ENCODE results near the gene INPP1. TPM values are rescaled to one million over a fixed set of nuclear protein-coding genes. Genes with fewer than 3 reads are reported as not detected.
"Not testable (repeated sequence)": the region's sequence is repeated elsewhere in the genome, so short reads cannot be mapped to it uniquely, and the experiment has no call there.

The INPP1 gene, protein sequence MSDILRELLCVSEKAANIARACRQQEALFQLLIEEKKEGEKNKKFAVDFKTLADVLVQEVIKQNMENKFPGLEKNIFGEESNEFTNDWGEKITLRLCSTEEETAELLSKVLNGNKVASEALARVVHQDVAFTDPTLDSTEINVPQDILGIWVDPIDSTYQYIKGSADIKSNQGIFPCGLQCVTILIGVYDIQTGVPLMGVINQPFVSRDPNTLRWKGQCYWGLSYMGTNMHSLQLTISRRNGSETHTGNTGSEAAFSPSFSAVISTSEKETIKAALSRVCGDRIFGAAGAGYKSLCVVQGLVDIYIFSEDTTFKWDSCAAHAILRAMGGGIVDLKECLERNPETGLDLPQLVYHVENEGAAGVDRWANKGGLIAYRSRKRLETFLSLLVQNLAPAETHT
- total RNA-seq, result 3.8 TPM

DNA sequence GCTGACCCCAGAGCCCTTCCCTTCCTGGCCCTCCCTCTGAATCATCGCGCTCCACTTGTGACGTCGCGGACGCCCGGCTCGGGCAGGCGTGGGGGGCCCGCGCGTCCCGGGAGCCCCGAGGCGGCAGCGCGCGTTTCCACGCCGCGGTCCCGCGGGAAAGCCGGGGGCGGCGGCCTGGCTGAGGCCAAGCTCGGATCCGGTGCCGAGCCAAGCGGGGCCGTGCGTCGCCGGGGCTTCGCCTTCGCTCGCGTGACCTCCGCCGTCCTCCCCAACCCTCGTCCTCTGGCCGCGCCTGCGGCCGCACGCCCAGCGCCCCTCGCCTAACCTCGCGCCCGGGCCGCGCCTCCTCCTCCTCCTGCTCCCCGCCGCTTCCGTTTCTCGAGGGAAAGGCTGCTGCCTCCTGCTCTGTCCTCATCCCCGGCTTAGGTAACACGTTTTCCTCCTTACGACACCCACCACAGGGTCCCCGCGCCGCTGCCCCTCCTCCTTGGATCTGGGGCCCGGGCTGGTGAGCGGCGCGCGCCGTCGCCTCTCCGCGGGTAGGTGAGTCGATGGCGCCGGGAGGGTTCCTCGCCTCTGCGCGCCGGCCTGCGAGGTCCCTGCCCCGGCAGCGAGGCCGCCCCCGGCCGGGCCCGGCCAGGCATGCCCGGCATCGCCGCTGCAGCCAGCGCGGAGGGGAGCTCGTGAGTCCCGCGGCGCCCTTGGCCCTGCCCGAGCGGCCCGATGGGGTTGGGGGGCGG, at the start of gene INPP1:
TSS of gene INPP1 (plus strand) at position 54 of the 740 bp plus-strand sequence. CDS start 16,514 bp downstream, outside the sequence.
- peak in 2 of 3 donors; percentile 64 to 66 for DNase-seq (ENCODE audit: low read depth in 2 of 3, low spot score in 2 of 3)

- DNase-seq (ENCODE audit: low read depth in 2 of 3, low spot score in 2 of 3), result not testable (repeated sequence)
Observed at GRCh38 chr2:190297880-190298279, 45.5 kb upstream of the INPP1 start.

DNA sequence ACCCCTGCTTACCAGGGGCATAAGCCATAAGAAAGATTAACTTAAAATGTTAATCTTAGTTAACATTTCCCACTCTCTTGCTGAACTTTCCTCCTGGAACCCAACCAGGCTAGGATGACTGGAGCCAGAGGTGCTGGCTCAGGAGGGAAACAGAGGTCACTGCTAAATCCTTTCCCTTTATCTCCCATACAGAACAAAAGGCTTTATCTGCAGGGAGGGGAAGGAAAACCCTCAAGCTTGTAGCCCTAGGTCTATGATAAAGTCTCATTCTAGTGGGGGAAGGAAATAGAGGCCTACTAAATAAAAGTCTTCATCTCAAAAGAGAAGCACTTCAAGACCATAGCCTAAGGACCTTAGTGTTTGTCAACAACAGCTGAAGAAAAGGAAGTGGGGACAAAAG, 42.4 kb upstream of the INPP1 start:
- DNase-seq (ENCODE audit: low read depth in 2 of 3, low spot score in 2 of 3), result no peak

GRCh38 chr2:190302052-190302451, 41.3 kb upstream of the INPP1 start:
- no peak for DNase-seq (ENCODE audit: low read depth in 2 of 3, low spot score in 2 of 3)

DNA sequence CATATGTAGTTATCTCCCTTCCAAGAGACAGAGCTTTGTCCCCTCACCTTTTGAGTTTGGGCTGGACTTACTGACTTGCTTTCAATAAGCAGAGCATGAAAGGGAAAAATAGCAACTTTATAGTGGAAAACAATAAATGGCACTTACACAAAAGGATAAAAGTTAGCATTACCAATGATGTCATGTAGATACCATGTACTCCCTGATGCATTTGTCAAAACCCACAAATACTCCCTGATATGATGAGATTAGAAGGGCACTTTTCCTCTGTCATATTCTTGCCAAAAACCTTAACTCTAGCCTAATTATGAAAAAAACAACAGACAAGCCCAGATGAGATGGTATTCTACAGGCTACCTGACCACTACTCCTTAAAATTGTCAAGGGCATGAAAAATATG, 39.7 kb upstream of the INPP1 start:
- DNase-seq (ENCODE audit: low read depth in 2 of 3, low spot score in 2 of 3), result no peak

DNA sequence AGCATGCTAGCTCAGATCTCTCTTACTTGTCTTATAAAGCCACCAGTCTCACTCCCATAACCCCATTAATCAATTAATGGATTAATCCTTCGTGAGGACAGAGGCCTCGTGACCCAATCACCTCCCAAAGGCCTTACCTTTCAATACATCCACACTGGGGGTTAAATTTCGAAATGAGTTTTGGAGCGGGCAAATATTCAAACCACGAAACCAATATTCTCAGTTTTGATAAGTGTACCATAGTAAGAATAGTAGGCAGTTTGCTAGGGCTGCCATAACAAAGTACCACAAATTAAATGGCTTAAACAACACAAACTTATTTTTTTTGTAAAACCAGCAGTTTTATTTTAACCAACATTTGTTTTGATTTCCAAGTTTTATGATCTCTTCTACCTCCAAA, 39.0 kb upstream of the INPP1 start:
- no peak for DNase-seq (ENCODE audit: low read depth in 2 of 3, low spot score in 2 of 3)

GRCh38 chr2:190308031-190308430, 35.4 kb upstream of the INPP1 start:
- DNase-seq (ENCODE audit: low read depth in 2 of 3, low spot score in 2 of 3), result no peak

- no peak for DNase-seq (ENCODE audit: low read depth in 2 of 3, low spot score in 2 of 3)
Observed at GRCh38 chr2:190311893-190312634, 31.3 kb upstream of the INPP1 start.

DNA sequence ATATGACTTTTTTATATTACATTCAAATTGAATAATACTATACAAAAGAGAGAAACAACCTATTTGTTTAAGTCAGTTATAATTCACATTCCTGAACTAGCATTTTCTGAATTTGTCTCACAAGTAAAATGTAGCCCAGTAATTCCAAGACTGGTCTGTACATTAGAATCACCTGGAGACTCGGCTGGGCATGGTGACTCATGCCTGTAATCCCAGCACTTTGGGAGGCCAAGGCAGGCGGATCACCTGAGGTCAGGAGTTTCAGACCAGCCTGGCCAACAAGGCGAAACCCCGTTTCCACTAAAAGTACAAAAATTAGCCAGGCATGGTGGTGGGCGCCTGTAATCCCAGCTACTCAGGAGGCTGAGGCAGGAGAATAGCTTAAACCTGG, 30.8 kb upstream of the INPP1 start:
- DNase-seq (ENCODE audit: low read depth in 2 of 3, low spot score in 2 of 3), result not testable (repeated sequence)

- DNase-seq (ENCODE audit: low read depth in 2 of 3, low spot score in 2 of 3), result no peak
Observed at GRCh38 chr2:190313880-190314279, 29.5 kb upstream of the INPP1 start.

- no peak for DNase-seq (ENCODE audit: low read depth in 2 of 3, low spot score in 2 of 3)
Observed at GRCh38 chr2:190315273-190315672, 28.1 kb upstream of the INPP1 start.

- no peak for DNase-seq (ENCODE audit: low read depth in 2 of 3, low spot score in 2 of 3)
Observed at GRCh38 chr2:190318514-190318913, 24.9 kb upstream of the INPP1 start.

DNA sequence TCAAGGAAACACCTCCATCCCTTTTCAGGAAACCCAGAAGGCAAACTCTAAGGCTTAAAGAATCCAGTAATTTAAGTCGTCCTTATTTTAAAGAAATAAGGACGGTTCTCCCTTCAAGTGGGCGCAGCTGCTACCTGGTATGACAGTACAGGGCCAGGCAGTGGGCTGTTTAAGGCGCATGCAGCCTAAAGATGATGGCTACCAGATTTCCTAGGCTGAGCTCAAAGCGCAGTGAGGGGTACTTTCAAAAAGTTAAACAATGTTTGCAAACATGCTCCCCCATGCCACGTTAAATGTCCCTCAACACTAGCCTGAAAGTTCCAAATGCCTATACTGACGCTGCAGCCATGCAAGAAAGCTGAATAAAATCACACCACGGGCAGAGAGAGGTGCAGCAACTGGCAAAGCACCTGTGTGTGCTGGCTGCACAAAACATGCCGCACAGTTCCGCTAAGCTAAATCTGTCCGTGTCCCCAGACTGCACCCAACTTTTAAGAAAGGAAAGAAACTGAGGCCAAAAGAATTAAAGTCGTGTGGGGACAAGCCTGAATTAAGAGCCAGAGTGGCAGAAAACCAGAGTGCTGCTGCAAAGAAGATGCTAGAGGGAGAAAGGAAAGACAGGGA, 24.3 kb upstream of the INPP1 start:
- peak in 2 of 3 donors; percentile 20 to 26 for DNase-seq (ENCODE audit: low read depth in 2 of 3, low spot score in 2 of 3)

GRCh38 chr2:190319555-190320498, 23.6 kb upstream of the INPP1 start, which contains the start of gene HIBCH:
TSS of gene HIBCH (minus strand) at chr2:190319826. CDS start at chr2:190319750, 76 bp downstream.
- DNase-seq (ENCODE audit: low read depth in 2 of 3, low spot score in 2 of 3), result peak; percentile 50 to 92 (median 88)

DNA sequence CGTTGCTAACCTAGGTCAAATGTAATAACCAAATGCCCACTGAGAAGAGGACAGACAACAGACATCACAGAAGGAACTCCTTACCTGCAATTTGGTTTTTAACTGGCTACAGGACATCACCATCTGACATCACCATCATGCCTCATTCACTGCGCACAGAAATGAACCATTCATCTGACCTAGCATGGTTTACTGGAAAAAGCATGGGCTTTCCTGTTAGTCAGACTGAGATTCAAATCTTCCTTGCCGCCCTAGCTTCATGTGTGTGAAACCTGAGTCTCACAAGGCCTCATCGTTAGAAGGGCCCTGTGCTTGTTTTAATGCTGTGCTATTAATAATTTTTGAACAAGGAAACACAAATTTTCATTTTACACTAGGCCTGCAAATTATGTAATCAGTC, 22.7 kb upstream of the INPP1 start:
- DNase-seq (ENCODE audit: low read depth in 2 of 3, low spot score in 2 of 3), result no peak

DNA sequence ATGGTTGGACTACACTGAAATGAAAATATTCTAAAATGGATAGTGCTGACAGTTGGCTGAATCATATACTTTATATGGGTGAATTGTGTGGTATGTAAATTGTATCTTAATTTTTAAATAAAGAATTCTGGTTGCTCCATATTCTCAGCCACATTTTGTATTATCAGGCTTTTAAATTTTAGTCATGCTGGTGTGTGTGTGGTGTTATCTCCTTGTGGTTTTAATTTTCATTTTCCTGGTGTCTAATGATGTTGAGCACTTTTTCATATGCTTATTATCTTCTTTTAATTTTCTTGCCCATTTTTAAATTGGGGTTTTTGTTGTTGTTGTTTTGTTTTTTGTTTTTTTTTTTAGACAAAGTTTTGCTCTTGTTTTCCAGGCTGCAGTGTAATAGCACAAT, 20.0 kb upstream of the INPP1 start:
- no peak for DNase-seq (ENCODE audit: low read depth in 2 of 3, low spot score in 2 of 3)

- DNase-seq (ENCODE audit: low read depth in 2 of 3, low spot score in 2 of 3), result no peak
Observed at GRCh38 chr2:190325588-190325987, 17.8 kb upstream of the INPP1 start.

- DNase-seq (ENCODE audit: low read depth in 2 of 3, low spot score in 2 of 3), result no peak
Observed at GRCh38 chr2:190327867-190328572, 15.4 kb upstream of the INPP1 start.

DNA sequence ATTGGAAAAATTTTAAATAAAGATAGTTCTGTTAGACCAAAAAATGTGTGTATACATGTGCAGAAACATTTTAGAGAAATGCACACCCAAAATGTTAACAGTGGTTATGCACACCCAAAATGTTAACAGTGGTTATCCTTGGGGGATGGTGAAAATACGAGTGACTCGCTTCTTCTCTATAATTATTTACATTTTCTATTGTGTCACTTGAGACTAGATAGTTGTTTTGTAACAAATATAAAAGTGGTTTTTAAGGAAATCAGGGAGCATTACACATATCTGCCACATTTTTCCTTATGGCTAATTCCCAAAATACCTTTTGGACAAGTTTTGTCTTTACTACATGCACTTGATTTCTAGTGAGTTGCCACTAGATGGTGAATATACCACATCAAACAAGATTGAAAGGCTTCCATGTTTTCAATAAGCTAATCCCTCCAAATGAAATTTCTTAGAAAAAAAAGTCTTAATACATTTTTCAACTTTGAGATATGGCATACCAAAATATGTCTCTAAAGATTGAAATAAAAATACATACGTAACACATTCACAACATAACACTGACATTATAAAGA, 14.7 kb upstream of the INPP1 start:
- DNase-seq (ENCODE audit: low read depth in 2 of 3, low spot score in 2 of 3), result no peak
